ENCODE data around the gene PRKN. TPM values are rescaled to one million over a fixed set of nuclear protein-coding genes. Genes with fewer than 3 reads are reported as not detected.

Gene PRKN
- total RNA-seq, 1 experiment from 2014 or later: not detected

DNA sequence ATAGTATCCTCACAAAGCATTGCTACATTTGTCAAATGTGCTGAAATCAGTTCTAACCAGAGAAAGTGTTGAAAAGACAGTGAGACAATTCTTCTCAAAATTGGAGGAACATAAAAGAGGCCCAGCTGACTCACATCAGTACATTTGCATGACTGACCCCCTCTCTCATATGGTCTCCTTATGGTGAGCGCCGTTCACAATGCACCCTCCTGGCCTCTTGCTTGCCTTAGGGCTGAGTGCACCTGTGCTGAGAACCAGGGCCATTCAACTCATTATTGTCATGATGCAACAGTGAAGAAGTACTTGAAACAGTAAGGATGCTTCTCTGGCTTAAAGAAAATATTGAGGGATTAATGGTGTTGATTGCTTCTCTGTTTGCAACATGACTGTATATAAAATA lies 1078.5 kb downstream of the PRKN start:
- Histone ChIP-seq H3K4me1 (replicated peaks; ENCODE audit: insufficient read depth) (no peaks in the 10 kb centered on the region), H3K27ac (no peak overlapping the region), H2AFZ (no peak overlapping the region), H3K9me3 (ENCODE audit: insufficient read depth, low read depth) (no peaks in the 10 kb centered on the region), H3K79me2 (ENCODE audit: low read depth) (no peaks in the 10 kb centered on the region), H3F3A (ENCODE audit: insufficient read depth, low read depth) (no peaks in the 10 kb centered on the region), H3K4me3 (no peak overlapping the region), H3K9me2 (ENCODE audit: insufficient read depth) (no peaks in the 10 kb centered on the region), H3K4me2 (no peak overlapping the region), H3K36me3 (ENCODE audit: low read depth) (no peaks in the 10 kb centered on the region), H3K27me3 (ENCODE audit: insufficient read depth, low read depth) (no peaks in the 10 kb centered on the region), H4K20me1 (ENCODE audit: insufficient read depth) (no peaks in the 10 kb centered on the region)
- BruUV-seq (replicated peaks): no TSS peak
- ChIA-PET CTCF (no interaction called here), POLR2A (ENCODE audit: unreplicated experiment) (no interaction called here)
- no peak for TF ChIP-seq EZH2 (IDR thresholded peaks at IDR 0.05; ENCODE audit: low read depth)
- TF ChIP-seq CTCF (conservative IDR thresholded peaks at IDR 0.05): no peak
- no peak for DNase-seq
- intact Hi-C loops (cut with micrococcal nuclease; ENCODE audit: unreplicated experiment): no loop called here

- Histone ChIP-seq H2AFZ (no peak overlapping the region), H3K79me2 (ENCODE audit: low read depth) (no peaks in the 10 kb centered on the region), H3K27me3 (ENCODE audit: insufficient read depth, low read depth) (no peaks in the 10 kb centered on the region), H3K4me2 (no peak overlapping the region), H3K9me2 (ENCODE audit: insufficient read depth) (no peaks in the 10 kb centered on the region), H3K36me3 (ENCODE audit: low read depth) (no peaks in the 10 kb centered on the region), H3F3A (ENCODE audit: insufficient read depth, low read depth) (no peaks in the 10 kb centered on the region), H3K4me3 (no peak overlapping the region), H4K20me1 (ENCODE audit: insufficient read depth) (no peaks in the 10 kb centered on the region), H3K27ac (no peak overlapping the region), H3K4me1 (replicated peaks; ENCODE audit: insufficient read depth) (no peaks in the 10 kb centered on the region), H3K9me3 (ENCODE audit: insufficient read depth, low read depth) (no peaks in the 10 kb centered on the region)
- ChIA-PET POLR2A (ENCODE audit: unreplicated experiment) (no interaction called here), CTCF (no interaction called here)
- intact Hi-C loops (cut with micrococcal nuclease; ENCODE audit: unreplicated experiment): no loop called here
- BruUV-seq (replicated peaks): no TSS peak
- DNase-seq: no peak
- TF ChIP-seq EZH2 (IDR thresholded peaks at IDR 0.05; ENCODE audit: low read depth): no peak
- no peak for TF ChIP-seq CTCF (conservative IDR thresholded peaks at IDR 0.05)
Observed at GRCh38 chr6:161647234-161647633, 1080.3 kb downstream of the PRKN start.

- no peaks in the 10 kb centered on the region for H3K9me2 ChIP-seq (ENCODE audit: insufficient read depth)
- no peaks in the 10 kb centered on the region for H3K27me3 ChIP-seq (ENCODE audit: insufficient read depth, low read depth)
- no peak for TF ChIP-seq CTCF (conservative IDR thresholded peaks at IDR 0.05)
- TF ChIP-seq EZH2 (IDR thresholded peaks at IDR 0.05; ENCODE audit: low read depth): no peak
- ChIA-PET CTCF (no interaction called here), POLR2A (ENCODE audit: unreplicated experiment) (no interaction called here)
- no peaks in the 10 kb centered on the region for H3K9me3 ChIP-seq (ENCODE audit: insufficient read depth, low read depth)
- no peaks in the 10 kb centered on the region for H3K79me2 ChIP-seq (ENCODE audit: low read depth)
- no peak overlapping the region for H3K4me2 ChIP-seq
- H3K4me3 ChIP-seq: no peak overlapping the region
- no TSS peak for BruUV-seq (replicated peaks)
- intact Hi-C loops (cut with micrococcal nuclease; ENCODE audit: unreplicated experiment): no loop called here
- no peaks in the 10 kb centered on the region for H4K20me1 ChIP-seq (ENCODE audit: insufficient read depth)
- H2AFZ ChIP-seq: no peak overlapping the region
- no peaks in the 10 kb centered on the region for H3K4me1 ChIP-seq (replicated peaks; ENCODE audit: insufficient read depth)
- H3K36me3 ChIP-seq (ENCODE audit: low read depth): no peaks in the 10 kb centered on the region
- no peak overlapping the region for H3K27ac ChIP-seq
- no peak for DNase-seq
- no peaks in the 10 kb centered on the region for H3F3A ChIP-seq (ENCODE audit: insufficient read depth, low read depth)
Observed at GRCh38 chr6:161644521-161644920, 1083.0 kb downstream of the PRKN start.
